GM18861 (cell line): ENCODE data around the gene CYTH1.

Experiments used
- ATAC-seq: cut with Tn5 transposase; IDR thresholded peaks from one replicate; pipeline ENCODE4 v1.9.1; 2021; ENCODE audit not compliant: unreplicated experiment

The CYTH1 gene, protein sequence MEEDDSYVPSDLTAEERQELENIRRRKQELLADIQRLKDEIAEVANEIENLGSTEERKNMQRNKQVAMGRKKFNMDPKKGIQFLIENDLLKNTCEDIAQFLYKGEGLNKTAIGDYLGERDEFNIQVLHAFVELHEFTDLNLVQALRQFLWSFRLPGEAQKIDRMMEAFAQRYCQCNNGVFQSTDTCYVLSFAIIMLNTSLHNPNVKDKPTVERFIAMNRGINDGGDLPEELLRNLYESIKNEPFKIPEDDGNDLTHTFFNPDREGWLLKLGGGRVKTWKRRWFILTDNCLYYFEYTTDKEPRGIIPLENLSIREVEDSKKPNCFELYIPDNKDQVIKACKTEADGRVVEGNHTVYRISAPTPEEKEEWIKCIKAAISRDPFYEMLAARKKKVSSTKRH

DNA sequence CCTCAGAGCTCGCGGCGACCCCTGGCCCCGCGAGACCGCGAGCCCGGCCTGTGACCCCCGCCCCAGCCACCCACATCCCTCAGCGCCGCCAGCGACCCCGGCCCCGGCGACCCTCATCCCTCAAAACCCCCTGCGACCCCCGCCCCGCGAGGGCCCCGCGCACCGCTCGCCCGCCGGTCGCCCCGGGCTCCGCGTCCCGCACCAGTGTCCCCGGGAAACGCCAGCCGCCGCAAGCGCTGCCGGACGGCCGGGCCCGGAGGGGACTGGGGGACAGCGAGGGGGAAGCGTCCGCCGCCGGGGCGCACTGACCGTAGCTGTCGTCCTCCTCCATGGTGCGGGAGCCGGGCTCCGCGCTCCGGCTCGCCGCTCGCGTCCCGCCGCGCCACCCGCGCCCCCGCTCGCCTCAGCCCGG lies at the start of gene CYTH1:
Gene CYTH1 (minus strand): TSS at position 381 of the 412 bp plus-strand sequence. CDS start 50 bp downstream, at position 331.
- peak; percentile 19 for ATAC-seq

DNA sequence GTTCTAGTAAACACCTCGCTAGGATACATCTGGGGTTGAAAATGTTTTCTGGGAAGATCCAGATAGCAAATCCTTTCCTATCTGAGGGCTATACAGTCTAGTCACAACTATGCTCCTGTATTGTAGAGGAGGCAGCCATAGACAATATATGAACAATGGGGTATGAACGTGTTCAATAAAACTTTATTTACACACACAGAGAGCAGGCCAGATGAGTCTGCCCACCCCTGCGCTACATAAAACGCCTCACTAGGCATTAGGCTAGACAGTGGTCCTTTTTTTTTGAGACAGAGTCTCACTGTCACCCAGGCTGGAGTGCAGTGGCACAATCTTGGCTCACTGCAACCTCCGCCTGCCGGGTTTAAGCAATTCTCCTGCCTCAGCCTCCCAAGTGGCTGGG lies 47.4 kb upstream of the CYTH1 start:
- no peak for ATAC-seq

DNA sequence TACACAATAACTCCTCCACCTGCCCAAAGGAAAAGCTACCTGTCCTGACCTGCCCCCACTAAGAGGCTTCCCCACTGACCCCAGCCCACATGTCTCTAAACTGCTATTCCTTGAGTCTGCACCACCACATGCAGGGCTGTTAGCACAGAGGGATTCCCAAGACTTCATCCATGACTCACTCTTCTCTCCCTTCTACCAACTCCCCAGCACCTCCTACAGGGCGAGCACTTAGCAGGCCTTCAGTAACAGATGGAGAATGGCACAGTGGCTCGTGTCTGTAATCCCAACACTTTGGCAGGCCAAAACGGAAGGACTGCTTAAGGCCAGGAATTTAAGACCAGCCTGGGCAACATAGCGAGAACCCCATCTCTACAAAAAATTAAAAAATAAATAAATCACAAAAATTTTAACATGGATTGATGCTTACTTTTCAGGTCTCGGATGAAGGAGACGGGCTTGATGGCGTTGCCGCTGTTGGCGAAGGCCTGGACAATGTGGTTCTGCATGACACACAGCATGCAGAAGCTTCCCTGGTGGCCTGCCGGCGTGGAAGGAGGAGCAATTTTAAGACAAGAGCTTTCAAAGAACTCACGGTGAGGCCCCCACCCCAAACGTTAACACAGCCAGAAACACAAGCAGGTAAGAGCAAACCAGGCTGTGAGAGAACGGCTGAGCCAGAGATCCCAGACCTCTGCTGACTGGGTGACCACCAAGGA lies 46.6 kb upstream of the CYTH1 start:
- no peak for ATAC-seq

DNA sequence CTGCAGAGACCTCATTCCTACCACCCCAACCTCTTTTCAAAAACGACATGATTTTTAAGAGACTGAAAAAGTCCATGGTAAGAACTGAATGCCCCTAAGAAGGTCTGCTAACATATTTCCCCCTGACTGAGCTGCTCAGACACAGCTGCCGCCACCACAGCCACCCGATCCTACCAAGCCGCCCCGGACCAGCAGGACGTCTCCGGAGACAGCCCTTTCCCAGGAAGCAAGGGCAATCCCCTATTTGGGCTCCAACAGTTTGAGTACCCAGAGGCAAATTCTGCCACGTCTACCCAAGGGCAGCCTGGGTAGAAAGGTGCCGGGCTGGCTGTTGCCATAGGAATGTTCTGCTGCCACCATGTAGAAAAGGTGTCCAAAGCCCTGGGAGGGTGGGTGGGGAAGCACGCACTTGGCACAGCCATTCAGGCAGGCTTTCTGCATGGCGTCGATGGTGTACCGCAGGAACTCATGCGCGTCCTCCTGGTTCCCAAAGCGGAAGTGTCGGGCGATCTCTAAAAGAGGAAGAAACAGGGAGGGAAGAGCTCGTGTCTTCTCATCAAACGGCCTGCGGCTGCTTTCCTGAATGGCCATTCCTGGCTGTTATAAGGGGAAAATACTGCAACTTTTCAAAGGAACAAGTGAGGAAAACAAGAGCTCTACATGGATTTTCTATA lies 44.9 kb upstream of the CYTH1 start:
- no peak for ATAC-seq

DNA sequence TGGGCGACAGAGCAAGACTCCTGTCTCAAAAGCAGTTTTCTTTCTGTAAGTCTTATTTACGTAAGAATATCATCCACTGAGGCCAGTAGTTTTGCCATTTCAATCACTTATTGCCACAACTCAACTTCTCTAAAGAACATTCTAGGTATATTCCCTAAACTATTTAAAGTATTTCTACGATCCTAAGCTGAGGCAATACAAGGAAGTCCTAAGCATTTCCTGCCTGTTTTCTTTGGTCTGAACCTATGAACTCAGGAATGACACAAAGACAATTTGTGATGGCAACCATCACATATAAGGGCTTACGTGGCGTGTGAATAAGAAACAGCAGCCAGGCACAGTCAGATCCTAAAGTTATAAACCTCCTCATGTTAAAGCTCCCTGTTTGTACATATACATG lies 44.3 kb upstream of the CYTH1 start:
- ATAC-seq = no peak

DNA sequence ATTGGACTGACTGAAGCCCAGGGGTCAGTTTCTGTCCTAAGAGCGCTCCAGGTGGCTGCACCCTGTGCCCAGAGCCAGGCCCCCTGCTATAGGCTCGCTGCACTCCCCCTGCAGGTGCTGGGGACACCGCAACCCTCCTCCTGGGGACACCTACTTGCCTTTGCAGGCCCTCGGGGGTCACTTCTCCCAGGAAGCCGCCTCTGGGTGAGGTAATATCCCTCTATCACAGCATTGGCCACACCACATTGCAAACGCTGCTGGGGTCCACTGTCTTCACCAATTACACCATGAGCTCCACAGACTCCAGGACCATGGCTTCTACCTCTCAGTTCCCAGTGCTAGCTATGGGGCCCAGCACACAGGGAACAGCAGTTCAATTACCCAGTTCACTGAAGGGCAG lies 43.6 kb upstream of the CYTH1 start:
- no peak for ATAC-seq

DNA sequence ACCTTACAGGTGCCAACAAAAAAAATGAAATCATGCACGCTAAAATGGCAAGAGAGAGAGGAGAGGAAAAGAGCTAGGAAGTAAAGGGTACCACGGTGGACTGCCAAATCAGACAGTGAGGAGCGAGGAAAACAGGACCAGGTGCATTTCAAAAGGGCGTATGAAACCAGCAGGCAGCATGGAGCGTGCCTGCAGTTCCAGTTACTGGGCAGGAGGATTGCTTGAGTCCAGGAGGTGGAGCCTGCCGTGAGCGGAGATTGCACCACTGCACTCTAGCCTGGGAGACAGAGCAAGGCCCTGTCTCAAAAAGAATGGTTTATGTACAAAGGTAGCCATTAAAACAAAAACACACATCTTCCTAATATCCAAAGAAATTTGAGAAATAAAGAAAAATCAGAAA lies 42.2 kb upstream of the CYTH1 start:
- ATAC-seq = no peak

DNA sequence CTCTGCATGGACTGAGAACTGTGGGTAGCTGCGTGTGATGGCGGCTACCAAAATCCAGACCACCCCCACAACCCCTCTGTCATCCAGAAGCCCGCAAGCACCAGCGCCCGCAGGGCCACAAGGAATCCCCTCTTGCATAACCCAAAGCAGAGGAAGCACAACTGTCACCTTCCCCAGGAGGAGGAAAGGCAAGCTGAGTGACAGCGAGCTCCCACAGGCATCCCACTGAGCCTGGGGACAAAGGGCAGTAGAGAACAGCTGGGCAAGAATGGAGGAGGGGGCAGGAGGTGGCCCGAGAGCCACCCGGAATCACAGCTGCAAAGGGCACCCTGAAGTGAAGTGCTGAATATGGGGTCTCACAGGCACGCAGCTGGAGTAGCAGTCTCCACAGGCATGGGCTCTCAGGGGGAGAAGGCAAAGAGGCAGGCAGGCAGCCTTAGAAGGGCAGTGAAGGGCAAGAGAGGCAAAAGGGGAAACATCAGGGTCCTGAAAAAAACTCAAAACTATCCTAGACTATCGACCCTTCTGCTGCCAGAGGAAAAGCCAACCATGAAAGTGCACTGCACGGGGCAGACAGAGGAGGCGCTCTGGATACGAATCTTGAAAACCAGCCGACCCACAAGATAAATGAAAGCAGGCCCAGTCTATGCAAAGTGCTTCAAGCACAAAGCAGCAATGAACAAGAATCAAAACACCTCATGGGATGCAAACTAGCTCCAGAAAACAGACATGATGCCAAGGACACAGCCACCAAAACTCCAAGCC lies 41.4 kb upstream of the CYTH1 start:
- no peak for ATAC-seq

DNA sequence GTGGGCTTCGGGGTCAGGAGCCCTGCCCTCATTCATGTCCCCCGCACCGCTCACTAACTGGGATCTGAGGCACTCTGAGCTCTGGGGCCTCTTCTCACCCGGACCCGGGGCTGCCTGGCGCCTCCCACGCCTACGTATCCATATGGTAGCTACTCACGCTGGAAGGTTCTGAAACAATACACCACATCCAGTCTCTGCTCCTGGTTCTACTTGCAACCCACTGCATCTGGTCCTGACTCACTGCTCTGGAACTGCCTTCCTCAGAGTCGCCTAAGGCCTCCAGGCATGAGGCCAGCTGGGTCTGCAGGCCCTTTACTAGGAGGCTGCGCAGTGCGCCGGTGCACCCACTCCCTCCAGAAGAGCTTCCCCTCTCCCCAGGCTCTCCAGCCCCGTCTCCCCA lies 40.5 kb upstream of the CYTH1 start:
- no peak for ATAC-seq

DNA sequence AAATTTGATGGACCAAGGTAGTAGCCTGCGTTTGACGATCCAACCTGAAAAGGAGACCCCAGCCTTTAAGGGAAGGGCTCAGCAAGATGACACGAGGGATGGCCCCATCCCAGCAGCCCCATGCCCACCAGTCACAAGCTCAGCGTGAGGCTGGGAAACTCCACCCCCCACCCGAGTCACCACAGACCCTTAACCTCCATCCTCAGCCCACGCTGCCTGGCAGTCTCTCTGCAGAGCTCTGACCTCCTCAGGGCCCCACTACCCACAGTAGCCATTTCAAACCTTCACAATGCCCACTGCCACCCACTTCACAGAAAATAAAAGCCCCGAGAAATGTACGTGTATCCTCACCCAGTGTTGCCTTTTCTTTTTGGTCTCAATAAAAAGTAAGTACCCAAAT lies 39.9 kb upstream of the CYTH1 start:
- no peak for ATAC-seq

DNA sequence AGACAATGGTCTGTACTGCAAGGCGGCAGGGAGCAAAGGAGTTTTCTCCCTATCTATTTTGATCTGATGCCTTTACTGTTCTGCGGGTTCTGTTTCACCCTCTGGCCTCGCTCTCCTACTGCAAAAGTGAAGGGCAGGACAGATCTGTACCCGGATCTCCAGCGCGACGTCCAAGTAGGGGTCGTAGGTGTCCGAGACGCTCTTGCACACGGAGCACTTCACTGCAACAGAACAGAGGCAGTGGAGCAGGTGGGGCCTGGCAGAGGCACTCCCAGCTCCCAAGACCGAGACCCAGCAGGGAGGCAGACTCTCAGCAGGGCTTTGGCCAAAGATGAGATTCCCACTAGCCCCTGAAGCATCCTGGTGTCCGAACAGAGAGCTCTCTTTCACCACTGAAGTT lies 38.8 kb upstream of the CYTH1 start:
- ATAC-seq = no peak

DNA sequence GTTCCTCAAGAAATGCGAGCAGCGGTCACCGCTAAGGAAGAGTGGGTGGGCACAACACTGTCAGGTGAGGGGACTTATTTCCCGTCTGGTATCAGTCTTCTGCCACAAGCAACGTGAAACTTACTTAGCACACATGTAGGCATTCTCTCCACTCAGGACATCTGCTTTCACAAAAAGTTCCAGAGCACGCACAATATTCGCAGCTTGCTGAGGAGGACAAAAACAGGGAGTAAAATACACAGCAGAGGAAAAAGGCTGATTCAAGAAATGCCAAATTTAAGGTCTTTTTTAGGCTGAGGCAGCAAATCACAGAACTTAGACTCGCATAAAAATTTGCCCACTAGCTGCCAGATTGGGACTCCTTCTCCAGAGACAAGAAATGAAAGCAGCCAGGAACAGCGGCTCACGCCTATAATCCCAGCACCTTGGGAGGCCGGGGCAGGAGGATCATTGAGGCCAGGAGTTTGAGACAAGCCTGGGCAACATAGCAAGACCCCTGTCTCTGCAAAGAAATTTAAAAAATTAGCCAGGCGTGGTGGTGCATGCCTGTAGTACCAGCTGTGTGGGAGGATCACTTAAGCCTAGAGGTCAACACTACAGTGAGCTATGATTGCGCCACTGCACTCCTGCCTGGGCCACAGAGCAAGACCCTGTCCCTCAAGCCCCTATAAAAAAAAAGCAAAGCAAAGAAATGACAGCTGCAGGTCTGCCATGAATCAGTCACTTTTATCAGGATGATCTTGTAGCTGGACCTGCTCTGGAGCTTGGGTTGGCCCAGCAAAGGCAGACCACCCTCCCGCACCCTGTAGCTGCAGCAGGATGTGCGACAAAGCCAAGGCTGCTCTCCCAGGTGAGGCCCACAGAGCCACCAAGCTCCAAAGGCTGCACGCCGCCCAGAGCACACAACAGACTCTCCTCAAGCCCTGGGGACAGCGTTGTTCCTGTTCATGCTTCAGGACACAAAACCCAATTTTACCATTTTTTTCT lies 38.0 kb upstream of the CYTH1 start:
- no peak for ATAC-seq

DNA sequence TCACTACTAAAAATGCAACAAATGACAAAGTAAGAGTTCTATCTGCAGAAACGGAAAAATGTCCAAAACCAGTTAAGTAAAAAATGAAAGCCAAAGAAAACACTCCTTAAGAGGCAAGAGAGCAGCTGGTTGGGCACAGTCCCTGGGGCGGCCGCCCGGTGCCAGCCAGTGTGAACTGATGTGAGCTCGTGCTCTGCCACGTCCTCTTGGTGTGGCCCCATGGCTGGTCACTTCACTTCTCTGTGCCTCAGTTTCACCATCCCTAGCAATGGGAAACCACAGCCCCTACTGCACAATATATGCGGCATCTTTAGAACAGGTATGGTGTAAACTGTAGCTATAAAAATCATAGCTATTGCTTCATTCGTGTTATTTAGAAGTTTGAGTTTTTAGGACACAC lies 37.3 kb upstream of the CYTH1 start:
- ATAC-seq = no peak

DNA sequence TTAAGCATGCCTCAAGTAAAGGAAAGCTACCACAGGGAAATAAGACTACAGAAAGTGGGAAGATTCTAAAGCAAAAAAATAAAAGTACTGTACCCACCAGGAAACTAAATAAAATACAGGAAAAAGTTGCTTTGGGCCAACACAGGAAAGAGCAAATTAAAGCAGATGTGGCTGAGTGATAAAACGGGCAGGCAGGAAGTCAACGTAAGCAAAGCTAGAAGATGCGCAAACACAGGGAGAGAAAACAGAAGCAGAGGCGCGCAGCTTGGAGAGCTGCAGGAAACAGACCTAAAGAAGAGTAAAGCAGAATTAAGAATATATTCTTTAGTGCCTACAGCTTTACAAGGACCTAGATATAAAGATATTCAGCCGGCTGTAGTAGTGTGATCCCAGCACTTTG lies 36.9 kb upstream of the CYTH1 start:
- ATAC-seq = no peak

DNA sequence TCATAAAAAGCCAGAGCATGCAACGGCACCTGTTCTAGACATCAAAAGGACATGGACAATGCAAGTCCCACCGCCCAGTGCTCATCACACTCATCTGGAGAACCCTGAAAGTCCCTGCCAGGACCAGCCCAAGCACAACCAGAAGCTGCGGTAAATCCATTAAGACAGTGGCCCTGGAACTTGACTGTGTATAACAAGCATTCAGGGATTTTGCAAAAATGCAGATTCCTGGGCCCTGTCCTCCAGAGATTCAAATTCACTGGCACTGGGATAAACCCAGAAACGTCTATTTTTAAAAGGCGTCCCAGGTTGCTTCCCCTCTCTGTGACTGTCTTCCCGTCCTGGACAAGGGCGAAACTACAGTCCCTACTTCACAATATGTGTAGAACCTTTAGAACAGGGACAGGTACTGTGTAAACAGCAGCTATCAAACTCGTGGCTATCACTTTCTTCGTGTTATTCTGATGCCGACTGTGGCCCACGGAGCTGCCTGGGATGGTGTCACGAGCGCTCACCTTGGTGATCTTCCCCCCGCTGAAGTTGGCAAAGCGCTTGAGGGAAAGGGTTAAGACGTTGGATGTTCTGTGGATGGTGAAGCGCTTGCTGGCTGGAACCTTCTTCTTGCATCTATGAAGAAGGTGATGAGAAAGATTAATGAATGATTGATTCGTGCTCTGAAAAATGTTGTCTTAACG lies 36.2 kb upstream of the CYTH1 start:
- ATAC-seq = no peak

DNA sequence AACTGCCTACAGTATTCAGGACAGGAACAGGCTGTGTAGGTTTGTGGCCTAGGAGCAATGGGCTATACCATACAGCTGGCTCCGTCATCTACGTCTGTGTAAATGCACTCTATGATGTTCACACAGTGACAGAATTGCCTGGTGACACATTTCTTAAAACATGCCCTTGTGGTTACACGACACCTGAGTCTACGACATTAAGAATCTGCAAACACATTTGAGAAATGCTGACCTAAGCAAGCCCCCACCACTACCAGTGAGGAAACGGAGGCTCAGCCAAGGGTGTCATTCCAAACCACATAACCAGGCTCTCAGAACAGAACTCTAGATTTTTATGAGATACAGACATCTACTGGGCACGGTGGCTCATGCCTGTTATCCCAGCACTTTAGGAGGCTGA lies 35.0 kb upstream of the CYTH1 start:
- ATAC-seq = no peak

DNA sequence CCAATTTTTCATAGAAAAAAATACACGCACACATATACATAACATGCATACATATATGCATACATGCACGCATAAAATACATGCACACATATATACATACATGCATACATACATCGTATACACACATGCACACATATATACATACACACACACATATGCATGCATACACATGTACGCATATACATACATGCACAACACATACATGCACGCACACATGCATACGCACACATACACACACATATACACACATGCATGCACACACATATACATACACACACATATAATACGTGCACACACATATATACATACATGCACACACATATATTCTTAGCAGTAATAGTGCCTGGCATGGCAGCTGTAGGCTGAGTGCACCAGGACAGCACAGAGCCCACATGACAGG lies 33.6 kb upstream of the CYTH1 start:
- no peak for ATAC-seq

DNA sequence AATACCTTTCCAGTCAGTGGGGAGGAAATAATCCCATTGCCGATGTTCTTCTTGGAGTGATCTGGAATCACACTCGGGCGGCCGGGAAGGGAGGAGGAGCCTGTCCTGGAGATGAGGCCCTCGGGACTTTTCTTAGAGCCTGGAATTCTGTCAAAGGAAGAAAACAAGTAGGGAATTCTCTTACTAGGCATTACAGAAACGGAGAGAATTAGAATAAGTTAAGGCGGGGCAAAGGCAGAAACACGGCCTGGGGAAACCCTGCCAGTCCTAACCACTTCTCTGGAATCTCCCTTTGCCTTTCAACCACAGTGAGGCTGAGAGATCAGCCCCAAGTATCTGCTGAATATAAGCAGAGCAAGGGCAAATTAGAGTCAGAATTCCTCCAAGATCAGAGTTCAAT lies 30.8 kb upstream of the CYTH1 start:
- no peak for ATAC-seq

DNA sequence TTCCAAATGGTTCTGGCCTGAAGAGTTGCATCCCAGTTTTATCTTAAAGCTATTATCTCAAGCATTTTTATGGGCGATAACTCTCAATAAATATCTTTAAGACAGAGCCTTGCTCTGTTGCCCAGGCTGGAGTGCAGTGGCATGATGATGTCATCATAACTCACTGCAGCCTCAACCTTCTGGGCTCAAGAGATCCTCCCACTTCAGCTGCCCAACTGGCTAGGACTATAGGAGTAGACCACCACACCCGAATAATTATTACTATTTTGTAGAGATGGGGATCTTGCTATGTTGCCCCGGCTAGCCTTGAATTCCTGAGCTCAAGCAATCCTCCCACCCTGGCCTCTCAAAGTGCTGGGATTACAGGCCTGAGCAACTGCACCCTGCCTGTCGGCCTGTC lies 26.1 kb upstream of the CYTH1 start:
- no peak for ATAC-seq

DNA sequence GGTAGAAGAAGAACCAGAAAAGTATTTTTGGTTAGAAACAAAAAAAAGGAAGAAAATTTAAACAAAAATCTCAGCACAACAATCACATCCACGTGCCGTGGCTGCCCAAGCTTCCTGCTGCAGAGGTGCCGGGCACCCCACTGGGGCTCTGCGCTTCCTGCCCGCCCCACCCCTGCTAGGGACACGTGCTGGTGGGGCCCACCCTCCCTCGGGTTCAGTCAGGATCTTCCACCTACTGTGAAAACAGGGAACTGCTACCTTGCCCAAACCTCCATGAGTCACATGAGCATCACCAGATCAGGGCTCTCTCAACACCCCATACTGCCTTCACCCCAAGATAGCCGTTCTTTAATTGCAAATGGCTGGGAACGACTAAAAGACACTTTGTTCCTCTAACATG lies 24.4 kb upstream of the CYTH1 start:
- no peak for ATAC-seq
